Vagina (tissue), 2 donors: ENCODE data around the gene LHPP.

Experiments
- POLR2AphosphoS5 ChIP-seq, 2 donors: sonication (generic); formaldehyde crosslinking; IDR thresholded peaks; one replicate each; pipeline ENCODE4 v1.9.0; 2017; ENCODE audit warnings: antibody characterized with exemption in 2 of 2, mild to moderate bottlenecking in 2 of 2, low read depth in 1 of 2; ENCODE audit not compliant: insufficient read depth in 1 of 2
- TF ChIP-seq, protein P1 (sequence below), 3 experiments: fragments of 450-650 bp in 2 of 3; fragments of 200-600 bp in 1 of 3; sonication (generic) in 1 of 3; IDR thresholded peaks; one replicate each; pipeline ENCODE4 v1.5.1; 2017 to 2019; ENCODE audit warnings: antibody characterized with exemption in 3 of 3, mild to moderate bottlenecking in 2 of 3, moderate library complexity in 2 of 3

DNA sequence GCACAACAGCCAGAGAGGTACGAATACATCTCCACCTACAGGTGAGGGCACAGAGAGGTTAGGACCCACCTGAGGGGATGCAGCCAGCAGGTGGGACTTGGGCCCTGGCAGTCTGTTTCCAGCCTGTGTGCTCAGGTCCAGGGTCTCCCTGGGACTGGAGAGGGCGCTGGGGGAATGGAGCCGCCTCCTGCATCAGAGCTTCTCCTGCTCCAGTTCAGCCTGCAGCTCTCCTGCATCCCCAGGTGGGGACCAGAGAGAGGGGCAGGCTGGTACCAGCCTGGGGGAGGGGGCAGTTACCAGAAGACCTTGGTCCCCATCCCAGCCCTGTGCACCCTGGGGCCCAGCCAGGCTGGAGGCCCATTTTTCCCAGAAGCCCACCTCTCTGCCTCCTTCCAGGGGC, 80.7 kb downstream of the LHPP start:
- TF ChIP-seq, protein P1, sequence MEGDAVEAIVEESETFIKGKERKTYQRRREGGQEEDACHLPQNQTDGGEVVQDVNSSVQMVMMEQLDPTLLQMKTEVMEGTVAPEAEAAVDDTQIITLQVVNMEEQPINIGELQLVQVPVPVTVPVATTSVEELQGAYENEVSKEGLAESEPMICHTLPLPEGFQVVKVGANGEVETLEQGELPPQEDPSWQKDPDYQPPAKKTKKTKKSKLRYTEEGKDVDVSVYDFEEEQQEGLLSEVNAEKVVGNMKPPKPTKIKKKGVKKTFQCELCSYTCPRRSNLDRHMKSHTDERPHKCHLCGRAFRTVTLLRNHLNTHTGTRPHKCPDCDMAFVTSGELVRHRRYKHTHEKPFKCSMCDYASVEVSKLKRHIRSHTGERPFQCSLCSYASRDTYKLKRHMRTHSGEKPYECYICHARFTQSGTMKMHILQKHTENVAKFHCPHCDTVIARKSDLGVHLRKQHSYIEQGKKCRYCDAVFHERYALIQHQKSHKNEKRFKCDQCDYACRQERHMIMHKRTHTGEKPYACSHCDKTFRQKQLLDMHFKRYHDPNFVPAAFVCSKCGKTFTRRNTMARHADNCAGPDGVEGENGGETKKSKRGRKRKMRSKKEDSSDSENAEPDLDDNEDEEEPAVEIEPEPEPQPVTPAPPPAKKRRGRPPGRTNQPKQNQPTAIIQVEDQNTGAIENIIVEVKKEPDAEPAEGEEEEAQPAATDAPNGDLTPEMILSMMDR (IDR thresholded peaks at IDR 0.05): no peak
- TF ChIP-seq POLR2AphosphoS5 (IDR thresholded peaks at IDR 0.05; ENCODE audit: insufficient read depth in 1 of 2, low read depth in 1 of 2): no peak
